Measurements from ENCODE around the gene POU6F2. TPM values are rescaled to one million over a fixed set of nuclear protein-coding genes. Genes with fewer than 3 reads are reported as not detected.

POU6F2 gene
- total RNA-seq, 1 donor: under 0.01 TPM

- no peak overlapping the region for H3K4me3 ChIP-seq (ENCODE audit: low read depth, low read length)
These were observed 240.1 kb downstream of the POU6F2 start for GRCh38 chr7:39217783-39218182.

DNA sequence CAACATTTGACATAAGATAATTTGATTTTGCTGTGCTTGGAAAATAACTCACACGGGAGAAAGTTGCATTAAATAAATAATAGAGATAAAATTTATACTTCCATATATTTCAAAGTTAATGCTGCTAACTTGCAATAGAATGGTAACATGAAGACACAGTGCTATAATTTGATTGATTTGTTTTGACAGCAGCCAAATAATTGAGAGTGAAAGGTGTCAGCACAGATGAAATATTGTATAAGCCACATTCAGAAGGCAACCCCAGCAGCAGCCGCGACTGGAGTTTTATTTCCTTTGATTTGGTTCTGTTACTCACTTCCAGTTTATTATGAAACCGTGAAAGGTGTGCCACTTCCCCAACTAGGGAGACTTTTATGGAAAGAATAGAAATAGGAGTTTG is 242.2 kb downstream of the POU6F2 start:
- no peak for TF ChIP-seq CTCF (IDR thresholded peaks at IDR 0.05; ENCODE audit: insufficient read depth, low read depth, low read length)
- no peak overlapping the region for H3K4me3 ChIP-seq (ENCODE audit: low read depth, low read length)
- DNase-seq (ENCODE audit: low read depth): no peak

More at GRCh38 chr7:39217783-39218182, 240.1 kb downstream of the POU6F2 start:
- TF ChIP-seq CTCF (IDR thresholded peaks at IDR 0.05; ENCODE audit: insufficient read depth, low read depth, low read length): no peak
- no peak for DNase-seq (ENCODE audit: low read depth)

GRCh38 chr7:39221901-39222300 is 244.2 kb downstream of the POU6F2 start:
- no peak overlapping the region for H3K4me3 ChIP-seq (ENCODE audit: low read depth, low read length)
- no peak for TF ChIP-seq CTCF (IDR thresholded peaks at IDR 0.05; ENCODE audit: insufficient read depth, low read depth, low read length)
- no peak for DNase-seq (ENCODE audit: low read depth)

- H3K4me3 ChIP-seq (ENCODE audit: low read depth, low read length): no peak overlapping the region
- peak; percentile 2 for DNase-seq (ENCODE audit: low read depth)
- no peak for TF ChIP-seq CTCF (IDR thresholded peaks at IDR 0.05; ENCODE audit: insufficient read depth, low read depth, low read length)
These were observed 251.2 kb downstream of the POU6F2 start for GRCh38 chr7:39228946-39229345.

DNA sequence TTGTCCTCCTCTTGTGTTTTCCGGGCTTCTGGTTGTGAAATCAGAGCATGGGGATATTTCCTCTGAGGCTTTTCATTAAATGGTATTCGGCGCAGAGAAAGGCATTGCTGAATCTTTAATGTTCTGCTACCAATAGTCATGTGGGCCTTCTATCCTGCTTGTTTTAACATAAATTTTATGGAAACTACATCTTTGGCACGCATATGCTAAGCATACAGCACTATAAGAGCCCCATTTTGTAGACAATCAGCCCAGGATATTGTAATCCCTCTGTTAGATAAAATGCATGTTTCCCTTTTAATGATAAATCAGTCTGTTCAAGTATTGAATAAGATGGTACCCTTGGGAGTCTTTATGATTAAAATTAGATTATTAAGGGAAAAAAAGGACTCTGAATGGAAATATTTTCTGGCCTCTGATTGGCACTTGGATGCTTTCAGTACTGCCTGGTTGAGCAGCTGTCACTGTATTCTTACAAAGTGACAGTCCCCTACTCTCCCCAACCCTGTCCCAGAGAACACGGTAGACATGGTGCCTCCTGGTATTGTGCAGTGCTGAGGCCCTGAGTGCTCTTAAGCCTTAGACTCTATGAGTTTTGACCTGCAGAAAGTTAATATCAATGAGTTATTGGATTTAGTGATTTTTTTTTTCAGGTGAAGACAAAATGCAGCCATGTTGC is 256.3 kb downstream of the POU6F2 start:
- no peak overlapping the region for H3K4me3 ChIP-seq (ENCODE audit: low read depth, low read length)
- no peak for TF ChIP-seq CTCF (IDR thresholded peaks at IDR 0.05; ENCODE audit: insufficient read depth, low read depth, low read length)
- DNase-seq (ENCODE audit: low read depth): no peak

DNA sequence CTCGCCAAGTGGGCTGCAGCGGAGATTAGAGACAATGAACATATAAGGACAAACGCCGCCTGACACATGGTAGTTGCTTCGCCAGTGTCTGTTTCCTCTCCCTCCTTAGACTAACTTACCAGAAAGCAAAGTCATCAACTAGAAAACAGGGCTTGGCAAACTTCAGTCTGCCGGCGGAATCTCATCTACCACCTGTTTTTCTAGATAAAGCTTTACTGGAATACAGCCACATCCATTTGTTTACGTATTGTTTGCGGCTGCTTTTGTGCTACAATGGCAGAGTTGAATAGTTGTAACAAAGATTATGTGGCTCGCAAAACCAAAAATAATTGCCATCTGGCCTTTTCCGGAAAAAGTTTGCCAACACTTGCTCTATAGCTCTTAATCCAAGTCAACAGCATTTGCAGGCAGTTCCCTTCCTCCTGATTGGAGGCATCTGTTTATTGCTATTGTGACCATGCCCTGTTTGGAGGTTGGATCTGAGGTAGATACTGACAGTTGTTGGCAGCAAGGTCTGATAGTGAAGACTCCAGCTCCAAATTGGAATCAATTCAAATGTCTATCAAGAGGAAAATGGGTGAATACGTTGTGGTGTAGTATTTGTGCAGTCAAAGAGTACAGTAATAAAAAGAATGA is 260.6 kb downstream of the POU6F2 start:
- no peak for DNase-seq (ENCODE audit: low read depth)
- no peak for TF ChIP-seq CTCF (IDR thresholded peaks at IDR 0.05; ENCODE audit: insufficient read depth, low read depth, low read length)
- H3K4me3 ChIP-seq (ENCODE audit: low read depth, low read length): no peak overlapping the region

Measured in fibroblast of villous mesenchyme (primary cell).